HepG2 (cell line): Measurements from ENCODE around the gene IGF2. TPM values are rescaled to one million over a fixed set of nuclear protein-coding genes. Genes with fewer than 3 reads are reported as not detected.
A peak's percentile ranks its signal among the peaks of the same experiment; 100 is the strongest.

ENCODE experiments used
- ATAC-seq: fragments of 200-7000 bp; cut with Tn5 transposase; 3 replicates; pipeline ENCODE4 v1.9.1; 2020; ENCODE audit warnings: mild to moderate bottlenecking, moderate library complexity
- BruUV-seq: library from RNA; stranded (reverse); fragments of 400-500 nt; replicated peaks from 2 replicates; lab custom pipeline; 2021; lab: Mats Ljungman, UMichigan
- CTCF ChIA-PET: fragments of 300-600 bp; formaldehyde crosslinking; extraction: SDS; loops from one replicate; lab custom pipeline; 2021; ENCODE audit warnings: low total read pairs, inconsistent platforms, low intra/inter-chr PET ratio; lab: Yijun Ruan, JAX
- POLR2A ChIA-PET: fragments of 350-600 bp; sonication (Branson Sonifier 250); formaldehyde crosslinking; loops from one replicate; lab custom pipeline; 2020; ENCODE audit warnings: antibody characterized with exemption, inconsistent platforms; lab: Yijun Ruan, JAX
- DNase-seq: peaks from one replicate; pipeline ENCODE4 v3.0.0-alpha.2; 2015; ENCODE audit warnings: low spot score
- FAIRE-seq: peaks from 3 replicates; lab custom pipeline; 2011; peaks lifted over from hg19 to GRCh38; lab: Jason Lieb, UNC
- H2AFZ ChIP-seq: one replicate; pipeline ENCODE4 v1.6.1; 2011; ENCODE audit warnings: low read length, inconsistent platforms
- H3K27ac ChIP-seq: fragments of 300-600 bp; 3 replicates; pipeline ENCODE4 v1.8.0; 2011; ENCODE audit warnings: mixed run types, mild to moderate bottlenecking, mixed read lengths, low read length, inconsistent platforms; ENCODE audit not compliant: insufficient read depth; ENCODE audit errors: extremely low read length
- H3K27me3 ChIP-seq, 2 experiments: fragments of 200-600 bp in 1 of 2; 2 replicates in 1 of 2; 3 replicates in 1 of 2; pipeline versions ENCODE4 v1.6.0 to v1.8.0; 2011; ENCODE audit warnings: low read length in 2 of 2, mild to moderate bottlenecking in 2 of 2, moderate library complexity in 2 of 2, inconsistent platforms in 1 of 2; ENCODE audit not compliant: insufficient read depth in 2 of 2, control insufficient read depth in 1 of 2
- H3K36me3 ChIP-seq, 2 experiments: fragments of 200-600 bp in 1 of 2; replicated peaks in 1 of 2; 2 replicates in 1 of 2; 3 replicates in 1 of 2; pipeline versions ENCODE4 v1.5.1 to v1.8.0; 2011; ENCODE audit warnings: low read length in 2 of 2, inconsistent platforms in 1 of 2; ENCODE audit not compliant: insufficient read depth in 2 of 2, control insufficient read depth in 1 of 2
- H3K4me1 ChIP-seq: 2 replicates; pipeline ENCODE4 v1.5.1; 2012; ENCODE audit warnings: low read length, inconsistent platforms; ENCODE audit not compliant: insufficient read depth
- H3K4me2 ChIP-seq: 2 replicates; pipeline ENCODE4 v1.6.0; 2011; ENCODE audit warnings: low read depth, low read length, inconsistent platforms
- H3K4me3 ChIP-seq, 3 experiments: fragments of 200-600 bp in 1 of 3; sonication (generic), shearing (Covaris generic) in 1 of 3; replicated peaks in 1 of 3; 2 replicates each; pipeline ENCODE4 v1.5.1; 2011 to 2016; ENCODE audit warnings: low read length in 3 of 3, inconsistent platforms in 2 of 3, low read depth in 2 of 3, mild to moderate bottlenecking in 2 of 3, control low read depth in 1 of 3, mixed read lengths in 1 of 3; ENCODE audit not compliant: insufficient read depth in 1 of 3
- H3K79me2 ChIP-seq: one replicate; pipeline ENCODE4 v1.6.1; 2011; ENCODE audit warnings: low read length, inconsistent platforms; ENCODE audit not compliant: insufficient read depth
- H3K9ac ChIP-seq: 2 replicates; pipeline ENCODE4 v1.6.0; 2011; ENCODE audit warnings: mild to moderate bottlenecking, low read depth, low read length, inconsistent platforms; ENCODE audit not compliant: insufficient read depth
- H3K9me3 ChIP-seq: 2 replicates; pipeline ENCODE4 v1.5.1; 2012; ENCODE audit warnings: mild to moderate bottlenecking, low read length
- H4K20me1 ChIP-seq: 2 replicates; pipeline ENCODE4 v1.6.0; 2011; ENCODE audit warnings: inconsistent platforms, mild to moderate bottlenecking, low read length, moderate library complexity; ENCODE audit not compliant: insufficient read depth
- KMT2A ChIP-seq: sonication (generic); formaldehyde crosslinking; IDR thresholded peaks from 2 replicates; pipeline ENCODE4 v1.4.0; 2020; ENCODE audit warnings: missing genetic modification reagents
- MBD4 ChIP-seq: IDR thresholded peaks from 2 replicates; pipeline ENCODE4 v1.6.1; 2012; ENCODE audit warnings: low read length, inconsistent platforms, borderline replicate concordance
- MTF2 ChIP-seq: sonication (generic); formaldehyde crosslinking; IDR thresholded peaks from 2 replicates; pipeline ENCODE4 v1.5.0; 2020; ENCODE audit warnings: missing genetic modification reagents, borderline replicate concordance
- TBP ChIP-seq: sonication (generic); formaldehyde crosslinking; IDR thresholded peaks from 2 replicates; pipeline ENCODE4 v1.5.0; 2020; ENCODE audit warnings: missing genetic modification reagents
- TFAP4 ChIP-seq: sonication (generic); IDR thresholded peaks from 2 replicates; pipeline ENCODE4 v1.6.1; 2016; ENCODE audit warnings: low read depth, borderline replicate concordance
- ZKSCAN1 ChIP-seq: fragments of 150-350 bp; IDR thresholded peaks from 2 replicates; pipeline ENCODE4 v1.6.1; 2014; ENCODE audit warnings: low read length
- ZMYM3 ChIP-seq: sonication (generic); formaldehyde crosslinking; IDR thresholded peaks from 2 replicates; pipeline ENCODE4 v1.5.1; 2020; ENCODE audit warnings: mild to moderate bottlenecking, missing genetic modification reagents
- ZNF574 ChIP-seq: sonication (generic); formaldehyde crosslinking; IDR thresholded peaks from 2 replicates; pipeline ENCODE4 v1.4.0; 2020; ENCODE audit warnings: missing genetic modification reagents
- WGBS: methylation state at CpG from one replicate; pipeline ENCODE4 v1.1.6; 2017; ENCODE audit warnings: low lambda C conversion rate; 5-methylcytosine and 5-hydroxymethylcytosine counted together
- in situ Hi-C: cut with HindIII; loops from 2 replicates; pipeline ENCODE4 v1.10.0; 2017; ENCODE audit warnings: low pct_unique_long_range_greater_than_20kb; ENCODE audit not compliant: extremely low pct_ligation_motif_present
- intact Hi-C: fragments of 100-400 bp; cut with micrococcal nuclease; formaldehyde crosslinking; loops from one replicate; pipeline ENCODE4 v1.10.0; 2022; ENCODE audit not compliant: unreplicated experiment
- polyA plus RNA-seq, 8 experiments: library from polyadenylated mRNA; depleted of rRNA in 3 of 8; stranded (reverse) in 7 of 8; unstranded in 1 of 8; fragments of >200 nt; fragmentation: Illumina TruSeq in 4 of 8; extraction: Trizol in 4 of 8; gene quantifications; 2 replicates each; pipeline versions ENCODE4 v1.2.1 to v1.2.3, GENCODE V29; 2011 to 2016; ENCODE audit warnings: low read depth in 4 of 8, missing spikeins in 1 of 8, mixed read lengths in 1 of 8; ENCODE audit not compliant: insufficient read depth in 1 of 8
- total RNA-seq, 5 experiments: library from RNA; depleted of rRNA; stranded (reverse); fragments of >200 nt; fragmentation: Illumina TruSeq; extraction: Trizol; gene quantifications; 2 replicates each; pipeline ENCODE4 v1.2.3, GENCODE V29; 2016; ENCODE audit warnings: low read depth in 1 of 5
- TF ChIP-seq, protein P1 (sequence below): IDR thresholded peaks from 2 replicates; pipeline ENCODE4 v1.6.1; 2012; ENCODE audit warnings: inconsistent platforms
- TF ChIP-seq, protein P2 (sequence below): sonication (generic); formaldehyde crosslinking; IDR thresholded peaks from 2 replicates; pipeline ENCODE4 v1.4.0; 2020; ENCODE audit warnings: mild to moderate bottlenecking, missing genetic modification reagents

The IGF2 gene
- total and polyA plus RNA-seq, 2 of the 13 experiments (the other 11 are each of a cell fraction or from before 2014, with no cell fraction given) = 79.1 to 254 TPM

DNA sequence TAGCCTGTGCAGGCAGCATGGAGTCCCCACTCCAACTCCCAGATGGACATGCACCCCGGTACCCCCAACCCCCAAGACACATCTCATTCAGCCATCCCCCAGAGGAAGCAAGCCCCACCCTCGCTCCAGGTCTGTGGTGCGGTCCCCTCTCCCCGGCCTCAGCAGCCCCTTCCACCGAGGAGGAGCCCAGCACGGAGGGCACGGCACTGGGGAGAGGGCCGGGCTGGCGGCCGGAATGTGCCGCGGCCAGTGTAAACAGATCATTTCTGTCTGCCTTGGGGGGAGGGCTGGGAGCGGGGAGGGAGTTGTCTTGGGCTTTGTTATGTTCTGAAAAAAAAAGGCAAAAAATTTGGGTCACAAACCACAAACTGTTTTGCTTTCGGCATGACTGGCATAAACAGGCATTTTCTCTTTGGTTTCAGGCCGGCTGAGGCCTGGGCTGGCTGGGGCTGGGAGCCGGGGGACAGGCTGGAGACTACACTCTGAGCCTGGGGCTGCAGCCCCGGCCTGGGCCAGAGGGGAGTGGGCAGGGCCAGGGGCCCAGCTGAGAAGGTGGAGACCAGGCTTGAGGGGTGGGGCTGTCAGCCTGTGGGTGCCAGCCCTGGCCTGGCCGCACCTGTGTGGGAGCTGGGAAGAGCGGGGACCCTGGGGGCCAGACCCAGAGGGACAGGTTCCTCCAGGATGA is 16.8 kb downstream of the IGF2 start (continued):
- no peak for TF ChIP-seq ZNF574 (CRISPR knock-in tag)
- no peak for TF ChIP-seq MBD4
- no peak for TF ChIP-seq MTF2
- peak; percentile 79; the same call in 1 of the 2 replicates for TF ChIP-seq TFAP4
- TF ChIP-seq, all 625 proteins: peak for 51

- ATAC-seq (no peak; the same call in 2 of the 3 replicates), DNase-seq (no peak), FAIRE-seq (no peak)
- H3K36me3 ChIP-seq = no peaks in the 10 kb centered on the region
- H3K9ac ChIP-seq = no peak overlapping the region
- 63% methylated on average over 20 of the region's 21 CpGs for WGBS
- in situ Hi-C loops (no loop called here), intact Hi-C loops (no loop called here)
- H3K27ac ChIP-seq = no peak overlapping the region
- H3K4me1 ChIP-seq = peaks cover 45% of the 10 kb centered on the region
- peaks cover 4% of the 10 kb centered on the region for H3K9me3 ChIP-seq
- CTCF ChIA-PET = interaction anchor here (1.0 kb wide), 1 partner anchor 30 kb away, joined by 5 read pairs; no protein-coding TSS in a partner anchor
- POLR2A ChIA-PET = interaction anchor here (0.9 to 1.9 kb wide), 3 partner anchors 15 to 133 kb away, joined by 4 to 9 read pairs (median 4); no protein-coding TSS in a partner anchor
- TF ChIP-seq KMT2A = no peak
- TF ChIP-seq, protein P1, sequence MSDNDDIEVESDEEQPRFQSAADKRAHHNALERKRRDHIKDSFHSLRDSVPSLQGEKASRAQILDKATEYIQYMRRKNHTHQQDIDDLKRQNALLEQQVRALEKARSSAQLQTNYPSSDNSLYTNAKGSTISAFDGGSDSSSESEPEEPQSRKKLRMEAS = 0 out of 2 replicates have a peak, but pooled peaks have one; percentile 18
- TF ChIP-seq ZKSCAN1 = no peak
- 0 out of 2 replicates have a peak, but pooled peaks have one; percentile 58 for TF ChIP-seq ZMYM3 (CRISPR knock-in tag)
- TF ChIP-seq TBP = no peak
- TF ChIP-seq, protein P2, sequence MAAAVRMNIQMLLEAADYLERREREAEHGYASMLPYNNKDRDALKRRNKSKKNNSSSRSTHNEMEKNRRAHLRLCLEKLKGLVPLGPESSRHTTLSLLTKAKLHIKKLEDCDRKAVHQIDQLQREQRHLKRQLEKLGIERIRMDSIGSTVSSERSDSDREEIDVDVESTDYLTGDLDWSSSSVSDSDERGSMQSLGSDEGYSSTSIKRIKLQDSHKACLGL (CRISPR knock-in tag) = 0 out of 2 replicates have a peak, but pooled peaks have one; percentile 29
- BruUV-seq = no TSS peak
- no peaks in the 10 kb centered on the region for H3K79me2 ChIP-seq
- no peaks in the 10 kb centered on the region for H4K20me1 ChIP-seq
- peak overlapping the region in 1 of 3 experiments; percentile 66; a peak in 1 of 6 replicates for H3K4me3 ChIP-seq
- peak overlapping the region; percentile 81 for H3K4me2 ChIP-seq
- no peak overlapping the region for H2AFZ ChIP-seq
- H3K27me3 ChIP-seq = peaks cover 2 to 25% of the 10 kb centered on the region in 2 experiments; a peak in 4 of 5 replicates
These were observed 17.7 kb downstream of the IGF2 start for GRCh38 chr11:2121227-2122130.
